Thyroid gland (tissue), 4 donors: ENCODE measurements around the gene MIEF1.

ENCODE experiments used
- POLR2A ChIP-seq, 2 donors: fragments of 450-650 bp; IDR thresholded peaks; one replicate each; pipeline ENCODE4 v1.6.1; 2017; ENCODE audit warnings: antibody characterized with exemption in 2 of 2, mild to moderate bottlenecking in 2 of 2, moderate library complexity in 1 of 2
- TF ChIP-seq, protein P1 (sequence below), 6 experiments: fragments of 200-600 bp in 3 of 6; fragments of 450-650 bp in 3 of 6; sonication (generic) in 3 of 6; IDR thresholded peaks; one replicate each; pipeline ENCODE4 v1.5.1; 2016 to 2019; ENCODE audit warnings: antibody characterized with exemption in 6 of 6, mild to moderate bottlenecking in 2 of 6, inconsistent platforms in 1 of 6, moderate library complexity in 1 of 6

DNA sequence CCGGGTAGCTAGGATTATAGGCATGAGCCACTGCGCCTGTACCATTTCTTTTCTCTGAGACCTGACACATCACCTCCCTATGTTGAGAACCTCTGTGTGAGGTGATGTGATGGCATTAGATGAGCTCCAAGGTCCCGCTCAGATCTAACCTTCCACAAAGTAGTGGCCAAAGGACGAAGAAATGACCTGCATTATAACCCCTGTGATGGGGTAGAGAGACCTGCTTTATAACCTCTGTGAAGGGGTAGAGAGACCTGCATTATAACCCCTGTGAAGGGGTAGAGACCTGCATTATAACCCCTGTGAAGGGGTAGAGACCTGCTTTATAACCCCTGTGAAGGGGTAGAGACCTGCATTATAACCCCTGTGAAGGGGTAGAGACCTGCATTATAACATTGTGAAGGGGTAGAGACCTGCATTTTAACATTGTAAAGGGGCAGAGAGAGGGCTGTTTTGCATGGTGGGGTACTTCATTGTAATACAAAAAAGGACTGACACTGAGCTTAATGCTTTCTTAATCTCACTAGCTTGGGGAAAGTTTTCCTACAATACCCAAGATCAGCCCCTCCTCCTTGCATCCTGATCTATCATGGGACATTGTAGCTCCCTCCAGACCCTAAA lies 8.5 kb downstream of the MIEF1 start:
- no peak for TF ChIP-seq POLR2A (IDR thresholded peaks at IDR 0.05)
- TF ChIP-seq, protein P1, sequence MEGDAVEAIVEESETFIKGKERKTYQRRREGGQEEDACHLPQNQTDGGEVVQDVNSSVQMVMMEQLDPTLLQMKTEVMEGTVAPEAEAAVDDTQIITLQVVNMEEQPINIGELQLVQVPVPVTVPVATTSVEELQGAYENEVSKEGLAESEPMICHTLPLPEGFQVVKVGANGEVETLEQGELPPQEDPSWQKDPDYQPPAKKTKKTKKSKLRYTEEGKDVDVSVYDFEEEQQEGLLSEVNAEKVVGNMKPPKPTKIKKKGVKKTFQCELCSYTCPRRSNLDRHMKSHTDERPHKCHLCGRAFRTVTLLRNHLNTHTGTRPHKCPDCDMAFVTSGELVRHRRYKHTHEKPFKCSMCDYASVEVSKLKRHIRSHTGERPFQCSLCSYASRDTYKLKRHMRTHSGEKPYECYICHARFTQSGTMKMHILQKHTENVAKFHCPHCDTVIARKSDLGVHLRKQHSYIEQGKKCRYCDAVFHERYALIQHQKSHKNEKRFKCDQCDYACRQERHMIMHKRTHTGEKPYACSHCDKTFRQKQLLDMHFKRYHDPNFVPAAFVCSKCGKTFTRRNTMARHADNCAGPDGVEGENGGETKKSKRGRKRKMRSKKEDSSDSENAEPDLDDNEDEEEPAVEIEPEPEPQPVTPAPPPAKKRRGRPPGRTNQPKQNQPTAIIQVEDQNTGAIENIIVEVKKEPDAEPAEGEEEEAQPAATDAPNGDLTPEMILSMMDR (IDR thresholded peaks at IDR 0.05), result no peak
